ENCODE measurements around the gene CNPPD1. TPM values are rescaled to one million over a fixed set of nuclear protein-coding genes. Genes with fewer than 3 reads are reported as not detected.

CNPPD1 gene
- total RNA-seq, 1 donor from 2014 or later, result 15.8 TPM

- Histone ChIP-seq H3K9ac (no peak overlapping the region), H3F3A (ENCODE audit: low read depth) (peaks cover 11% of the 10 kb centered on the region), H3K4me1 (peaks cover 4% of the 10 kb centered on the region), H3K79me2 (ENCODE audit: low read depth) (no peaks in the 10 kb centered on the region), H3K36me3 (no peaks in the 10 kb centered on the region), H3K27ac (no peak overlapping the region), H3K9me3 (ENCODE audit: low read depth) (no peaks in the 10 kb centered on the region), H3K4me2 (no peak overlapping the region), H3K4me3 (no peak overlapping the region), H2AFZ (replicated peaks) (no peak overlapping the region), H4K20me1 (ENCODE audit: low read depth) (peaks cover 10% of the 10 kb centered on the region), H3K27me3 (no peaks in the 10 kb centered on the region)
- Mint-ChIP-seq H3K27me3 (ENCODE audit: insufficient read depth, low read depth) (peaks cover 8% of the 10 kb centered on the region), H3K27ac (no peak overlapping the region), H3K36me3 (peaks cover 13% of the 10 kb centered on the region), H3K4me1 (peaks cover 13% of the 10 kb centered on the region), H3K9me3 (no peaks in the 10 kb centered on the region), H3K4me3 (no peak overlapping the region)
- no peak for DNase-seq (ENCODE audit: low spot score)
- TF ChIP-seq EZH2 (IDR thresholded peaks at IDR 0.05), result no peak
- TF ChIP-seq, protein P1, sequence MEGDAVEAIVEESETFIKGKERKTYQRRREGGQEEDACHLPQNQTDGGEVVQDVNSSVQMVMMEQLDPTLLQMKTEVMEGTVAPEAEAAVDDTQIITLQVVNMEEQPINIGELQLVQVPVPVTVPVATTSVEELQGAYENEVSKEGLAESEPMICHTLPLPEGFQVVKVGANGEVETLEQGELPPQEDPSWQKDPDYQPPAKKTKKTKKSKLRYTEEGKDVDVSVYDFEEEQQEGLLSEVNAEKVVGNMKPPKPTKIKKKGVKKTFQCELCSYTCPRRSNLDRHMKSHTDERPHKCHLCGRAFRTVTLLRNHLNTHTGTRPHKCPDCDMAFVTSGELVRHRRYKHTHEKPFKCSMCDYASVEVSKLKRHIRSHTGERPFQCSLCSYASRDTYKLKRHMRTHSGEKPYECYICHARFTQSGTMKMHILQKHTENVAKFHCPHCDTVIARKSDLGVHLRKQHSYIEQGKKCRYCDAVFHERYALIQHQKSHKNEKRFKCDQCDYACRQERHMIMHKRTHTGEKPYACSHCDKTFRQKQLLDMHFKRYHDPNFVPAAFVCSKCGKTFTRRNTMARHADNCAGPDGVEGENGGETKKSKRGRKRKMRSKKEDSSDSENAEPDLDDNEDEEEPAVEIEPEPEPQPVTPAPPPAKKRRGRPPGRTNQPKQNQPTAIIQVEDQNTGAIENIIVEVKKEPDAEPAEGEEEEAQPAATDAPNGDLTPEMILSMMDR (IDR thresholded peaks at IDR 0.05), result no peak
- TF ChIP-seq EZH2phosphoT487 (IDR thresholded peaks at IDR 0.05), result no peak
Observed at GRCh38 chr2:219213486-219214071, 36.9 kb upstream of the CNPPD1 start.

- Histone ChIP-seq H3K79me2 (ENCODE audit: low read depth) (no peaks in the 10 kb centered on the region), H3K4me1 (peaks cover 4% of the 10 kb centered on the region), H3F3A (ENCODE audit: low read depth) (peaks cover 6% of the 10 kb centered on the region), H3K27ac (no peak overlapping the region), H3K4me2 (no peak overlapping the region), H3K9me3 (ENCODE audit: low read depth) (no peaks in the 10 kb centered on the region), H3K27me3 (no peaks in the 10 kb centered on the region), H3K9ac (no peak overlapping the region), H3K36me3 (no peaks in the 10 kb centered on the region), H2AFZ (replicated peaks) (no peak overlapping the region), H4K20me1 (ENCODE audit: low read depth) (peaks cover 8% of the 10 kb centered on the region), H3K4me3 (no peak overlapping the region)
- peaks cover 13% of the 10 kb centered on the region for H3K36me3 Mint-ChIP-seq
- H3K4me1 Mint-ChIP-seq, result peaks cover 15% of the 10 kb centered on the region
- no peak for DNase-seq (ENCODE audit: low spot score)
- TF ChIP-seq, protein P1 (IDR thresholded peaks at IDR 0.05), result no peak
- no peak for TF ChIP-seq EZH2 (IDR thresholded peaks at IDR 0.05)
- TF ChIP-seq EZH2phosphoT487 (IDR thresholded peaks at IDR 0.05), result no peak
- H3K27ac Mint-ChIP-seq, result no peak overlapping the region
- no peak overlapping the region for H3K4me3 Mint-ChIP-seq
- peaks cover 8% of the 10 kb centered on the region for H3K27me3 Mint-ChIP-seq (ENCODE audit: insufficient read depth, low read depth)
- no peaks in the 10 kb centered on the region for H3K9me3 Mint-ChIP-seq
Observed at GRCh38 chr2:219213026-219213415, 36.3 kb upstream of the CNPPD1 start.

DNA sequence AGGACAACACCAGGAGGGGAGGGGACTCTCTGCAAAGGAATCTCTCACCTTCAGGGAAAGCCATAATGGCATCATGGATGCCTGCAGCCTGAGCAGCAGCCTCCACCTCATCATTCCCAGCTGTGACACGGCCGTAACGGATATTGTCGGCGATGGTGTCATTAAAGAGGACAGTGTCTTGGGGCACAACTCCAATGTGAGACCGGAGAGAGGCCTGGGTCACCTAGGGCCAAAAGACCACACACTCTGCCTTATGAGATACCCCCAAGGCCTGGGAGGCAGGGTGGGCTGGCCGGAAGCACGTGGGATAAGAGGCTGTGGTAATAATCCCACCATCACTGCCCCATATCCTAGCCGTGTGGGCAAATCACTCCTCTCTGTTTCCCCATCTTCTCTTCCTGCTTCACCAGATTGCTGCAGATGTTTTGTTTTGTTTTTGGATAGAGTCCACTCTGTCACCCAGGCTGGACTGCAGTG, 34.2 kb upstream of the CNPPD1 start:
- H3K9ac ChIP-seq, result no peak overlapping the region
- H3K27me3 ChIP-seq, result no peaks in the 10 kb centered on the region
- H3F3A ChIP-seq (ENCODE audit: low read depth), result peaks cover 22% of the 10 kb centered on the region
- Mint-ChIP-seq H3K9me3 (no peaks in the 10 kb centered on the region), H3K27me3 (ENCODE audit: insufficient read depth, low read depth) (peaks cover 5% of the 10 kb centered on the region), H3K4me3 (no peak overlapping the region), H3K27ac (no peak overlapping the region), H3K36me3 (peaks cover 12% of the 10 kb centered on the region), H3K4me1 (peaks cover 18% of the 10 kb centered on the region)
- no peak overlapping the region for H3K4me3 ChIP-seq
- no peaks in the 10 kb centered on the region for H3K36me3 ChIP-seq
- H3K27ac ChIP-seq, result no peak overlapping the region
- no peak overlapping the region for H3K4me2 ChIP-seq
- no peaks in the 10 kb centered on the region for H3K79me2 ChIP-seq (ENCODE audit: low read depth)
- no peak for DNase-seq (ENCODE audit: low spot score)
- no peak for TF ChIP-seq EZH2phosphoT487 (IDR thresholded peaks at IDR 0.05)
- TF ChIP-seq EZH2 (IDR thresholded peaks at IDR 0.05), result no peak
- TF ChIP-seq, protein P1 (IDR thresholded peaks at IDR 0.05), result no peak
- no peaks in the 10 kb centered on the region for H4K20me1 ChIP-seq (ENCODE audit: low read depth)
- H2AFZ ChIP-seq (replicated peaks), result no peak overlapping the region
- H3K4me1 ChIP-seq, result peaks cover 7% of the 10 kb centered on the region
- no peaks in the 10 kb centered on the region for H3K9me3 ChIP-seq (ENCODE audit: low read depth)
